Lower leg skin (tissue), 4 donors: ENCODE measurements around the gene DHDH. TPM values are rescaled to one million over a fixed set of nuclear protein-coding genes. Genes with fewer than 3 reads are reported as not detected.

Experiments used
- DNase-seq, 2 donors: peaks; one replicate each; pipeline ENCODE4 v3.0.0-alpha.2; 2019; ENCODE audit warnings: low spot score in 2 of 2
- H3K4me3 ChIP-seq: fragments of 200-600 bp; sonication (generic); 2 replicates; pipeline ENCODE4 v1.5.1; 2017; ENCODE audit warnings: mild to moderate bottlenecking, low read depth; ENCODE audit not compliant: poor library complexity, severe bottlenecking
- POLR2A ChIP-seq, 2 donors: fragments of 450-650 bp; IDR thresholded peaks; one replicate each; pipeline ENCODE4 v1.6.1; 2016 to 2017; ENCODE audit warnings: antibody characterized with exemption in 2 of 2, mild to moderate bottlenecking in 1 of 2, moderate library complexity in 1 of 2
- WGBS, 2 donors: methylation state at CpG; one replicate each; pipeline ENCODE4 v1.1.5; 2018; 5-methylcytosine and 5-hydroxymethylcytosine counted together
- intact Hi-C: fragments of 100-400 bp; cut with DNase I; formaldehyde crosslinking; loops from one replicate; pipeline ENCODE4 v1.15.0; 2023; ENCODE audit warnings: low total_unique reads
- total RNA-seq, 4 donors: library from RNA; depleted of rRNA; stranded (reverse); fragments of >200 nt; gene quantifications; one replicate each; pipeline ENCODE4 v1.1.0, GENCODE V29; 2016
- TF ChIP-seq, protein P1 (sequence below), 3 donors: fragments of 450-650 bp; IDR thresholded peaks; one replicate each; pipeline ENCODE4 v1.5.1; 2016; ENCODE audit warnings: antibody characterized with exemption in 3 of 3, mild to moderate bottlenecking in 3 of 3, moderate library complexity in 2 of 3

The DHDH gene
- total RNA-seq, 4 donors from 2014 or later = not detected

DNA sequence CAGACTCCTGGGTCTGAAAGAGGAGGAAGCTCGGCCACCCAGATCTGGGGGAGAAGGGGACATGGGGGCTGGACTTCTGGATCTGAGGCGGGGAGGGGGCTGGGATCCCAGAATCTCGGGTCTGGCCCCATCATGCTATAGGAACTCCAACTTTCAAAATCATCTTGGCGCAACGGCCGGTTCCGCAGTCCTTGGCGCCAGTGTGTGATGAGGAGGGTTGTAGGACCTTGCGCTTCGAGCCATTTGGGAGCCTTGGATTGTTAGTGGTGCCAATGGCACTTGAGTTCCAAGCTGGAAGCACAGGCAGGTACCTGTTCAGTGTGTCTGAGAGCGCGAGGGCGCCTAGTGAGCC is 60.5 kb downstream of the DHDH start:
- WGBS, 2 donors = 1 to 2% methylated on average over 11 to 13 of the region's 13 CpGs
- peak overlapping the region; percentile 64 for H3K4me3 ChIP-seq
- TF ChIP-seq POLR2A (IDR thresholded peaks at IDR 0.05) = no peak
- TF ChIP-seq, protein P1, sequence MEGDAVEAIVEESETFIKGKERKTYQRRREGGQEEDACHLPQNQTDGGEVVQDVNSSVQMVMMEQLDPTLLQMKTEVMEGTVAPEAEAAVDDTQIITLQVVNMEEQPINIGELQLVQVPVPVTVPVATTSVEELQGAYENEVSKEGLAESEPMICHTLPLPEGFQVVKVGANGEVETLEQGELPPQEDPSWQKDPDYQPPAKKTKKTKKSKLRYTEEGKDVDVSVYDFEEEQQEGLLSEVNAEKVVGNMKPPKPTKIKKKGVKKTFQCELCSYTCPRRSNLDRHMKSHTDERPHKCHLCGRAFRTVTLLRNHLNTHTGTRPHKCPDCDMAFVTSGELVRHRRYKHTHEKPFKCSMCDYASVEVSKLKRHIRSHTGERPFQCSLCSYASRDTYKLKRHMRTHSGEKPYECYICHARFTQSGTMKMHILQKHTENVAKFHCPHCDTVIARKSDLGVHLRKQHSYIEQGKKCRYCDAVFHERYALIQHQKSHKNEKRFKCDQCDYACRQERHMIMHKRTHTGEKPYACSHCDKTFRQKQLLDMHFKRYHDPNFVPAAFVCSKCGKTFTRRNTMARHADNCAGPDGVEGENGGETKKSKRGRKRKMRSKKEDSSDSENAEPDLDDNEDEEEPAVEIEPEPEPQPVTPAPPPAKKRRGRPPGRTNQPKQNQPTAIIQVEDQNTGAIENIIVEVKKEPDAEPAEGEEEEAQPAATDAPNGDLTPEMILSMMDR (IDR thresholded peaks at IDR 0.05) = no peak
- DNase-seq = peak in 1 of 2 donors; percentile 89
- intact Hi-C loops = loop anchor here (10.0 kb wide), 1 partner anchor 151 kb away; no protein-coding TSS in a partner anchor

Other genes with a start within 250 kb of the DHDH start
- 10 to 100 TPM in 3 of 4 donors, 1 to 10 TPM in 1; 8.5 to 14.9 (median 11.5) TPM for gene FUT2, start 237.7 kb upstream of the DHDH start, total RNA-seq
- gene MAMSTR, start 214.0 kb upstream of the DHDH start, total RNA-seq = under 1 TPM; 0.42 to 0.74 (median 0.63) TPM
- gene RASIP1, start 193.1 kb upstream of the DHDH start, total RNA-seq = 10 to 100 TPM in 2 of 4 donors, 1 to 10 TPM in 2; 4.7 to 16.8 (median 11.4) TPM
- gene IZUMO1, start 186.8 kb upstream of the DHDH start, total RNA-seq = not detected
- gene FUT1, start 181.1 kb upstream of the DHDH start, total RNA-seq = 1 to 10 TPM; 1.7 to 4.9 (median 3.5) TPM
- not detected for gene FGF21, start 178.2 kb upstream of the DHDH start, total RNA-seq
- 10 to 100 TPM; 20.3 to 61.4 (median 38.6) TPM for gene BCAT2, start 122.7 kb upstream of the DHDH start, total RNA-seq
- gene HSD17B14, start 97.2 kb upstream of the DHDH start, total RNA-seq = 1 to 10 TPM; 1.6 to 6.6 (median 5.4) TPM
- 1 to 10 TPM; 2.9 to 7.2 (median 6.3) TPM for gene PLEKHA4, start 65.1 kb upstream of the DHDH start, total RNA-seq
- gene PPP1R15A, start 61.3 kb upstream of the DHDH start, total RNA-seq = 100 to 1,000 TPM in 1 of 4 donors, 10 to 100 TPM in 3; 91.6 to 152 (median 97.5) TPM
- gene TULP2, start 35.0 kb upstream of the DHDH start, total RNA-seq = not detected
- 100 to 1,000 TPM; 162 to 269 (median 189) TPM for gene NUCB1, start 33.4 kb upstream of the DHDH start, total RNA-seq
- 10 to 100 TPM; 15.5 to 36.3 (median 31.1) TPM for gene BAX, start 21.2 kb downstream of the DHDH start, total RNA-seq
- gene FTL, start 31.6 kb downstream of the DHDH start, total RNA-seq = 1,000 to 10,000 TPM; 1,012 to 1,617 (median 1,174) TPM
- 10 to 100 TPM; 16.4 to 33.3 (median 20.5) TPM for gene GYS1, start 59.6 kb downstream of the DHDH start, total RNA-seq
- gene RUVBL2, start 60.2 kb downstream of the DHDH start, total RNA-seq = 10 to 100 TPM; 61.3 to 83.8 (median 83.3) TPM
- gene LHB, start 83.4 kb downstream of the DHDH start, total RNA-seq = 1 to 10 TPM in 3 of 4 donors, not detected in 1; 1.2 to 4.2 (median 1.8) TPM
- not detected for gene CGB3, start 90.6 kb downstream of the DHDH start, total RNA-seq
- gene CGB2, start 98.2 kb downstream of the DHDH start, total RNA-seq = not detected
- 1 to 10 TPM in 1 of 4 donors, not detected in 3; 2.2 TPM for gene CGB1, start 103.2 kb downstream of the DHDH start, total RNA-seq
- not detected for gene CGB5, start 110.1 kb downstream of the DHDH start, total RNA-seq
- not detected for gene CGB8, start 115.4 kb downstream of the DHDH start, total RNA-seq
- 1 to 10 TPM; 1.0 to 8.8 (median 2.2) TPM for gene CGB7, start 124.0 kb downstream of the DHDH start, total RNA-seq
- gene NTF4, start 131.1 kb downstream of the DHDH start, total RNA-seq = 10 to 100 TPM in 1 of 4 donors, 1 to 10 TPM in 3; 7.4 to 16.8 (median 8.4) TPM
- gene KCNA7, start 139.0 kb downstream of the DHDH start, total RNA-seq = under 1 TPM in 1 of 4 donors, not detected in 3; 0.06 TPM
- 100 to 1,000 TPM; 172 to 375 (median 285) TPM for gene SNRNP70, start 151.8 kb downstream of the DHDH start, total RNA-seq
- gene LIN7B, start 180.7 kb downstream of the DHDH start, total RNA-seq = 10 to 100 TPM; 53.9 to 62.5 (median 54.7) TPM
- gene C19orf73, start 185.4 kb downstream of the DHDH start, total RNA-seq = 10 to 100 TPM in 1 of 4 donors, 1 to 10 TPM in 3; 4.9 to 11.2 (median 8.9) TPM
- 10 to 100 TPM; 52.3 to 78.1 (median 64.4) TPM for gene PPFIA3, start 185.8 kb downstream of the DHDH start, total RNA-seq
- gene HRC, start 221.7 kb downstream of the DHDH start, total RNA-seq = 1 to 10 TPM; 1.1 to 4.0 (median 1.2) TPM
- gene TRPM4, start 224.1 kb downstream of the DHDH start, total RNA-seq = 10 to 100 TPM; 50.7 to 76.2 (median 70.3) TPM